Uterus (tissue), 4 donors: ENCODE data around the gene NTF4. TPM values are rescaled to one million over a fixed set of nuclear protein-coding genes. Genes with fewer than 3 reads are reported as not detected.
A peak's percentile ranks its signal among the peaks of the same experiment; 100 is the strongest.
"Not testable (repeated sequence)": the region's sequence is repeated elsewhere in the genome, so short reads cannot be mapped to it uniquely, and the experiment has no call there.

ENCODE experiments used
- DNase-seq, 2 donors: peaks; one replicate each; pipeline ENCODE4 v3.0.0-alpha.2; 2019 to 2020
- H3K27ac ChIP-seq, 2 donors: fragments of 200-600 bp; sonication (generic); 1 replicate in 1 of 2; 2 replicates in 1 of 2; pipeline ENCODE4 v1.5.1; 2016 to 2018
- H3K27me3 ChIP-seq, 2 donors: fragments of 200-600 bp; sonication (generic); one replicate each; pipeline ENCODE4 v1.5.1; 2018 to 2019; ENCODE audit warnings: control low read depth in 1 of 2
- H3K36me3 ChIP-seq, 2 donors: fragments of 200-600 bp; sonication (generic); one replicate each; pipeline ENCODE4 v1.5.1; 2019; ENCODE audit warnings: control low read depth in 1 of 2
- H3K4me1 ChIP-seq, 2 donors: fragments of 200-600 bp; sonication (generic); one replicate each; pipeline ENCODE4 v1.5.1; 2018 to 2019; ENCODE audit warnings: control low read depth in 1 of 2
- H3K4me3 ChIP-seq, 2 donors: fragments of 200-600 bp; sonication (generic); 1 replicate in 1 of 2; 2 replicates in 1 of 2; pipeline ENCODE4 v1.5.1; 2018 to 2019; ENCODE audit warnings: mild to moderate bottlenecking in 1 of 2
- H3K9me3 ChIP-seq, 2 donors: fragments of 200-600 bp; sonication (generic); one replicate each; pipeline ENCODE4 v1.5.1; 2019; ENCODE audit warnings: control low read depth in 1 of 2
- CTCF ChIP-seq, 4 experiments: fragments of 200-600 bp in 2 of 4; fragments of 450-650 bp in 2 of 4; sonication (generic) in 2 of 4; IDR thresholded peaks; one replicate each; pipeline ENCODE4 v1.5.1; 2016 to 2019; ENCODE audit warnings: antibody characterized with exemption in 4 of 4, mild to moderate bottlenecking in 2 of 4, moderate library complexity in 1 of 4
- POLR2A ChIP-seq, 2 donors: fragments of 450-650 bp; IDR thresholded peaks; one replicate each; pipeline ENCODE4 v1.6.1; 2016; ENCODE audit warnings: antibody characterized with exemption in 2 of 2, mild to moderate bottlenecking in 1 of 2, moderate library complexity in 1 of 2
- intact Hi-C: fragments of 100-400 bp; cut with DNase I; formaldehyde crosslinking; loops from one replicate; pipeline ENCODE4 v1.15.1; 2023; ENCODE audit warnings: low total_unique reads
- total RNA-seq, 4 donors: library from RNA; depleted of rRNA in 3 of 4; stranded (reverse); fragments of >200 nt in 3 of 4; gene quantifications; one replicate each; pipeline versions ENCODE4 v1.1.0 to v1.2.4, GENCODE V29; 2014 to 2023
- donor health status: DM: yes; HTN: yes; CAD: no.

Gene NTF4
- total RNA-seq, 4 donors from 2014 or later: 0.64 to 2.2 TPM; not detected in 2

- TF ChIP-seq POLR2A (IDR thresholded peaks at IDR 0.05) (no peak), CTCF (IDR thresholded peaks at IDR 0.05) (no peak)
- H3K9me3 ChIP-seq: no peaks in the 10 kb centered on the region
- no peak overlapping the region for H3K4me3 ChIP-seq
- intact Hi-C loops: no loop called here
- no peak overlapping the region for H3K27ac ChIP-seq
- no peaks in the 10 kb centered on the region for H3K36me3 ChIP-seq
- H3K4me1 ChIP-seq: peaks cover 0 to 1% of the 10 kb centered on the region in 2 donors
- no peaks in the 10 kb centered on the region for H3K27me3 ChIP-seq
- DNase-seq: no peak
These were observed 16.7 kb upstream of the NTF4 start for GRCh38 chr19:49081273-49081672.

- Histone ChIP-seq H3K27me3 (no peaks in the 10 kb centered on the region), H3K4me1 (no peaks in the 10 kb centered on the region), H3K36me3 (no peaks in the 10 kb centered on the region), H3K4me3 (no peak overlapping the region), H3K27ac (no peak overlapping the region), H3K9me3 (no peaks in the 10 kb centered on the region)
- no peak for DNase-seq
- intact Hi-C loops: no loop called here
- TF ChIP-seq POLR2A (IDR thresholded peaks at IDR 0.05) (no peak), CTCF (IDR thresholded peaks at IDR 0.05) (no peak)
These were observed 15.8 kb upstream of the NTF4 start for GRCh38 chr19:49080392-49080791.

GRCh38 chr19:49074869-49075268, 10.3 kb upstream of the NTF4 start:
- H3K27ac ChIP-seq, H3K4me1 ChIP-seq, H3K36me3 ChIP-seq, H3K4me3 ChIP-seq, intact Hi-C loops, H3K9me3 ChIP-seq: not testable (repeated sequence)
- H3K27me3 ChIP-seq: peaks cover 14 to 26% of the 10 kb centered on the region in 2 donors
- peak; percentile 57 to 59 for DNase-seq
- TF ChIP-seq CTCF (IDR thresholded peaks at IDR 0.05): peak; percentile 46 to 74 (median 70)

- TF ChIP-seq POLR2A (IDR thresholded peaks at IDR 0.05) (no peak), CTCF (IDR thresholded peaks at IDR 0.05) (no peak)
- H3K36me3 ChIP-seq: no peaks in the 10 kb centered on the region
- no peaks in the 10 kb centered on the region for H3K9me3 ChIP-seq
- intact Hi-C loops: no loop called here
- no peak overlapping the region for H3K4me3 ChIP-seq
- peaks cover 14 to 26% of the 10 kb centered on the region in 2 donors for H3K27me3 ChIP-seq
- no peak overlapping the region for H3K27ac ChIP-seq
- no peak for DNase-seq
- peaks cover 0 to 10% of the 10 kb centered on the region in 2 donors for H3K4me1 ChIP-seq
These were observed 9.1 kb upstream of the NTF4 start for GRCh38 chr19:49073514-49074378.

GRCh38 chr19:49071860-49072547, 7.4 kb upstream of the NTF4 start:
- DNase-seq: no peak
- Histone ChIP-seq H3K36me3 (no peaks in the 10 kb centered on the region), H3K27ac (no peak overlapping the region), H3K9me3 (no peaks in the 10 kb centered on the region), H3K4me1 (peaks cover 0 to 10% of the 10 kb centered on the region in 2 donors), H3K4me3 (no peak overlapping the region), H3K27me3 (peaks cover 14 to 26% of the 10 kb centered on the region in 2 donors)
- intact Hi-C loops: no loop called here
- TF ChIP-seq POLR2A (IDR thresholded peaks at IDR 0.05) (no peak), CTCF (IDR thresholded peaks at IDR 0.05) (no peak)
